Uterus (tissue), 2 donors: ENCODE data around the gene MYH7.

Source experiments
- CTCF ChIP-seq, 4 experiments: fragments of 200-600 bp in 2 of 4; fragments of 450-650 bp in 2 of 4; sonication (generic) in 2 of 4; IDR thresholded peaks; one replicate each; pipeline ENCODE4 v1.5.1; 2016 to 2019; ENCODE audit warnings: antibody characterized with exemption in 4 of 4, mild to moderate bottlenecking in 2 of 4, moderate library complexity in 1 of 4
- POLR2A ChIP-seq, 2 donors: fragments of 450-650 bp; IDR thresholded peaks; one replicate each; pipeline ENCODE4 v1.6.1; 2016; ENCODE audit warnings: antibody characterized with exemption in 2 of 2, mild to moderate bottlenecking in 1 of 2, moderate library complexity in 1 of 2

- no peak for TF ChIP-seq CTCF (IDR thresholded peaks at IDR 0.05)
- TF ChIP-seq POLR2A (IDR thresholded peaks at IDR 0.05), result no peak
Observed at GRCh38 chr14:23371865-23372264, 63.6 kb downstream of the MYH7 start.
